Activated CD4-positive, alpha-beta T cell treated with anti-CD3 and anti-CD28 coated beads, Interleukin-2, amount 10 ng/mL, durations not matched to agents 7 days and 5 days (primary cell): ENCODE results near the gene NCAPD3. TPM values are rescaled to one million over a fixed set of nuclear protein-coding genes. Genes with fewer than 3 reads are reported as not detected.

Experiments used
- total RNA-seq, 2 experiments: library from RNA; stranded (reverse); gene quantifications; one replicate each; pipeline ENCODE4 v1.2.3, GENCODE V29; 2021

NCAPD3 gene
- total RNA-seq, 2 experiments from 2014 or later: 118 to 125 TPM

Other genes starting within 250 kb of the NCAPD3 start
- 1 to 10 TPM; 4.8 to 5.0 TPM for gene JAM3, start 154.9 kb downstream of the NCAPD3 start, total RNA-seq
- gene VPS26B, start 704 bp upstream of the NCAPD3 start, total RNA-seq: 10 to 100 TPM; 66.4 to 66.9 TPM
- 10 to 100 TPM; 56.4 to 61.6 TPM for gene THYN1, start 29.4 kb upstream of the NCAPD3 start, total RNA-seq
- 10 to 100 TPM; 21.7 to 21.8 TPM for gene ACAD8, start 29.6 kb upstream of the NCAPD3 start, total RNA-seq
- 1 to 10 TPM; 6.8 to 7.2 TPM for gene GLB1L3, start 52.4 kb upstream of the NCAPD3 start, total RNA-seq
- 1 to 10 TPM; 1.6 to 2.4 TPM for gene GLB1L2, start 108.0 kb upstream of the NCAPD3 start, total RNA-seq
- gene B3GAT1, start 188.3 kb upstream of the NCAPD3 start, total RNA-seq: 1 to 10 TPM; 1.4 to 1.6 TPM